HG03521 (cell line): ENCODE data around the gene RIMBP2.

Experiments
- ATAC-seq: cut with Tn5 transposase; IDR thresholded peaks from one replicate; pipeline ENCODE4 v1.9.1; 2021; ENCODE audit warnings: mild to moderate bottlenecking, moderate library complexity; ENCODE audit not compliant: unreplicated experiment

The RIMBP2 gene

DNA sequence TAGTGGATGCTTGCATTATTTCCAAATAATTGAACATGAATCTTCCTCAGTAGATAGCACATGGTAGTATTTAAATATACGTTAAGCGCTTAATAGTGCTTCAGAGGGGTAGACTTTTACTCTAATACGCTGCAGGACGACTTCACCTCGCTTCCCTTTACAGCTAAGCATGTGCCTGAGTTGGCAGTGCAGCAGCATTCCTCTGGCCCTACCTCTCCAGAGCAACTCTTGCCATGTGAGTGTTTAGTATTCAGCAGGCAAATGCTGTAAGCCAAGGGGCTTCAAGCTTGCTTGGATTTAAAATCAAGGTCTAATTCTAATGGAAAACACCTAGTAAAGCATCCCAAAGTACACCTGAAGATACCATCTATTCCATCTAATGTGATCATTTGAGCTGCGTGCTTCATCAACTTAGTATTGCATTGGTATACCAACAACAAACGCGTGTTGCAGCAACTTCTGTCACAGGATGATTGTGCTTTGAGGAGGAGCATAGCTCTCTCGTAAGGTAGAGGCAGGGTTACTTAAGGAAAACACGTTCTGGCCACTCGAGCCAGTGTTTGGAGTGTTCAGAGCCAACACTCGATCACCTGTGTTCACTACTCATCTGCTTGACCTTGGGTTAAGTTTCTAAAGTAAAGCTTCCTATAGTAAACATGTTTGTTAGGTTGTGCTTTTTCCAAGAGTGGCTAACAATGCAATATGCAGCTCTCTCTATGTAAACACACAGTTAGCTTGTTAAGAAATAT lies 317.8 kb downstream of the RIMBP2 start:
- ATAC-seq, result no peak

DNA sequence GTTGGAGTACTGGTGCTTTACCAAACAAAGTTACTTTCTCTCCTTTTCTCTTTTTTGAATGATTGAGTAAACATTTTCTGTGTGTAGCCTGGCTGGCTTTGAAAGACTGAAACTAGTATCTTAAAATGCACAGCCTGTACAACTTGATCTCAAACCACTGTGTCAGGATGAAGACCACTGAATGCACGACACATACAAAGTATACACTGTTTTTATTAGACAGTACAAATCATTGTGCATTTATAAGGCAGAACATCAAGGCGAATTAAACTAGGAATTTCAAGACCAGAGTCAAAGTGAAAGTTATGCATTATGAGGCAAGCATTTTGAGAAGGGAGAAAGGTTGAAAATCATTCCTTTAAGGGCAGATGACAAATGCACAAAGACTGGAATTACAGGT lies 319.4 kb downstream of the RIMBP2 start:
- no peak for ATAC-seq

DNA sequence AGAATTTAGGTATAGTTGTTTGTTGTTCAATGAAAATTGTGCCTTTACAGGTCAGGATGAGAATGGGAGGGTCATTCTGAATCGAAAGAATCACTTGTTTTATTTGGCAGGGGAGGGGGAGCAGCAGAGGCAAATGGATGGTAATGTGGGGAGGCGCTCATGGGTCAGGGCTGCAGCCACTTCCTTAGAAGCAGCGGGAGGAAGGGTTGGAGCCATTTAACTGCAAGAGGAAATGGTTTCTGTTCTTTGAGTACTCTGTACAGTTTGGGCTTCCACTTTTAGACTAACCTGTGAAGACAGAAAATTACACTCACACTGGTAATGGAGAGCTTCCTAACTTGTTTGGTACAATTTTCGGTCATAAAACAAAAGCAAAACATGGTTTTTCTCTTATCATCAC lies 321.2 kb downstream of the RIMBP2 start:
- no peak for ATAC-seq

DNA sequence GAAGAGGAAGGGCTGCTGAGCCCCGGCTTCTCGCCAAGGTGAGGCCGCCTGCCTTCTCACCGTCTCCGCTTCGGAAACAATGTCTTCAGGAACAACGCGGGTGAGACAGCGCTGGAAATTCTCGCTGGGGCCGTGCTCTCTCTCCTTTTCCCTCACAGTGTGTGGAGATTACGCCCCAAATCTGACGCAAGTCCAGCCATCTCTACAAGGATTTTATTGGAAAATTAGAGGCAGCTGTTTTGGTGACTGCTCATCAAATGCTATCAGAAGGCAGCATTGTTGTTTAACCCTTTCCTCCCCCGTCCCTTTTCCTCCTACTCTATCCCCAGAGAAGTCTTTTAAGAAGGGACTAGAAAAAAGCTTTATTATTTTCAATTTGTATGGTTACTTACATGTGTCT lies 324.9 kb downstream of the RIMBP2 start:
- no peak for ATAC-seq

DNA sequence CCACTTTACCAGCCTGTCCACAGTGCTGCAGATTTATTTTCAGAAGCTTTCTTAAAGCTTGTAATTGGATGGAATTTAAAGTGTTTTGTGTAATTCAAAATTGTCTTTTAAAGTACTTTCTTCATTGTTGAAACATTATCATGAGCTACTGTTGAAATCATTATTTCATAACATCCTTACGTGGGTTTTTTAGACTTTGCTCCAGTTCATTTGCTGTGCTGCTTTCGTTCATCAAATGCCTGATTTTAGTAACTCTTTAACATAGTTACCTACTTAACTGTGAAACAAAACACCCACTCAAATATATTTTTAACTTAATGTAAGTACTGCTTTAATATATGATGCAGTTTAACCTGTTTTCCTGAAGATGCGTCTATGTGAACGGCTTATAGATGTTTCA lies 330.9 kb downstream of the RIMBP2 start:
- ATAC-seq, result no peak

DNA sequence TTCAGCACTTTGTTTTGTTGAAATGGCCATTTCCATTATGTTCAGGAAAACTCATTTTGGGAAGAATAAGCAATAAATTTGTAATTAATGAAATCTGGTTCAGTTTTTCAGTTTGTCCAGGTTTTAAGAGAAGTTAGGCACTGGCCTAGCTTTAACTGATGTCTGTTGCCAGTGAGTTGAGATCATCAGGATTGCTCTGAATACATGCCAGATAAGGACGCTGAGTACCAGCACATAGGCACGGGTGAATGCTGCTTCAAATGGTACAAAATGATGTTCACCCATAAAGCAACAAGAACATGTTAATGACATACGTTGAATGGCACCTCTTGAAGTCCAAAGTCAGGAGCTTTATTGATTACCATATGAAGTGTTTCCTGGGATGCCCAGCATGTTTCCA lies 331.9 kb downstream of the RIMBP2 start:
- ATAC-seq, result no peak

DNA sequence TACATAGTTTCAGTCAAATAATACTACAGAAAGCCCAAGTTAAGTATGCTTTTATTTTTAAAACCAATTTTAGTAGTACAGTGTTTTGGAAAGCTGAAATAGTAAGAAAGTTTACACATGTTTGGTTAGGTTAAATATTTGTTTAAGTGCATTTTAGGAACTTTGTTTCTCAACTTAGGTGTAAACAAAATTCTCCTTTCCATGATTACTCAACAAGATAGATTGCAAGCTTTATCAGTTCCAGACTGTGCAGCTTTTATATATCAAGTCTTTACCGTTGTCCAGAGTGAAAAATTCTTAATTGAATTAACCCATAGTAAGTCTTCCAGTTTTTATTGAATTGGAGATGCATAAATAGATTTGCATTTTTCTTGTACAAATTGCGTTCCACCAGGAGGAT lies 333.3 kb downstream of the RIMBP2 start:
- no peak for ATAC-seq

DNA sequence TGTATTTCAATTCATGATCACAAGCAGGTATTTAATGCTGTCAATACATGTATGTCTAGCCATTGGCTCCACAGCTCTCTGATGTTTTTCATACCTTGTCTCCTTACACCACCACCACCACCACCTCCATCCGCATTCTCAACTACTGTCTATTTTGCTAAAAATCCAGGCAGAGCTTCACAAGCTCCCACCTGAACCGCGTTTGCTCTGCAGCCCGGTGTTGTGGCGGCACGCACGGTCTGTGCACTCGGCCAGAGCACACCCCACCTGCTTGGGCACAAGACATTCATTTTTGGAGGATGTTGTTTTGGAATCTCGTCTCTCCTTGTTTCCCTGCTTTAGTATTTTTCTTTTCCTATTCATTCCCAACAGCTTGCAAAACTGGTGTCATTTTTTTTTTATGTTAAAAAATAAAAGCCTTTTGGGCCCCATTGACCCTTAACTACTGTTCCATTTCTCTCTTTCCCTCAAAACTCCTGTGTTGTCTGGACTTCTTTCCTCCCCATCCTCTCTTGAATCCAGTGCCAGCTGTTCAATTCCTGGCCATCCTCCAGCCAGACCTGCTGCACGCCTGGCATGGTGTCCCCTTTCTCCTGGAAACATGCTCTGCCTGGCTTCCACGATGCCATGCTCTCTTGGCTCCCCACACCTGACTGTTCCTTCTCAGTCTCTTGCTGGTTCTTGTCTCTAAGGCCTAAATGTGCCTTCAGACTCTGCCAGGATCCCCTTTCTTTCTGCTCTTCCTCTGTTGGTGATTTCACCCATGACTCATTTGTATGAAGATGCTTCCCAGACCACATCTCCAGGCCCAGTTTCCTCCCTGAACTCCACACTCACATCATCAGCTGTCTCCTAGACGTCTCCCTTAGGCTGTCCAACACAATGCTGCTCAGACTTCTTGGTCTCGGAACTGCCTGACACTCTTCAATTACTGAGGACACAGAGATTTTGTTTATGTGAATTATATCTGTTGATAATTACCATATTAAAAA lies 340.5 kb downstream of the RIMBP2 start:
- ATAC-seq, result no peak

DNA sequence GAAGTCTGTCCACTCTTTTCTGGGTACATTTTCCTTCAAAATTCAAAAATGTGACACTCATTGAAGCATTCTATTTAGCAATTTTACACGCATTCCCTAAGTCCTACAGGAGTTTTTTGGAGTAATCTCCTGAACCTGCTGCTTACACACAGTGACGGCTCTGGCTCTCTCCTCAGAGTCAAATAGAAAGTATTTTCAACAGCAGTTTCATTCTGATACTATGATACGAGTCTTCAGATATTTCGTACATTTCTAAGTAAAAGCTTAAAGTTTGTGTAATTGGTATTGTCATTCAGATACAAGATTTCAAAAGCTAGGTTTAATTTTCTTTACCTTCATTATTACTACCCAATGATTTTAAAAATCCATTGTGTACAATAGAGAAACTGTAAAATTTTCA lies 342.0 kb downstream of the RIMBP2 start:
- no peak for ATAC-seq

DNA sequence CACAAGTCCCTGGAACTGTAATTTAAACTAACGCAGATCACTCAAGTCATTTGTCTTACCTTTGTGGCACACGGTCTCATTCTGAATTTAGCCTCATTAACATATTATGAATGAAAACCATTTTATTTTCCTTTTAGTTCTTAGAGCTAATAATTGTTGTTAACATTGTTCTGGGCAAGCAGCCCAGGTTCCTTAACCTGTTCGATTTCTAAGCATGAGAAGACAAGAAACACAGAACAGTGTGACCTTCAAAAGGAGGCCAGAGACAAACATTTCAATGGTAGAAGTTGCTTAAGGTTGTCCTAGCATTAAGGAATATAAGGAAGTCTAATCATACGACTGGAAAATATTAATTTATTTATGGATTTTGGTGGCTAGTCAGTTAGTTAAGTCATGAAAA lies 343.2 kb downstream of the RIMBP2 start:
- no peak for ATAC-seq

DNA sequence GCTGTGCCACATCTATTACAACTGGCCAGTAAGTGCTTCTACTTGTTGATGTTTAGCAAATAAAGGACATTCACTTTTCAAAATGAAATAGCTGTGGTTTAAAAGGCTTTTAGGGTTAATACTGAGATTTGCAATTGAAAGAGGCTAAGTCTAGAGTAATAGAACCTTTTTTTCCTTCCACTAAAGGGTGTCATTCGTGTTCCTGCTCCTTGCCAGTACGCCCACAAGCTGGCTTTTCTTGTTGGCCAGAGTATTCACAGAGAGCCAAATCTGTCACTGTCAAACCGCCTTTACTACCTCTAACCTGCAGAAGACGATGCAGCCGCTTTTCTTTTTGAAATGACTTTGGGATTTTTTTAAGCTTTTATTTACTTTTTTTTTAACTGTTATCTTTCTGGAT lies 344.8 kb downstream of the RIMBP2 start:
- ATAC-seq, result no peak

DNA sequence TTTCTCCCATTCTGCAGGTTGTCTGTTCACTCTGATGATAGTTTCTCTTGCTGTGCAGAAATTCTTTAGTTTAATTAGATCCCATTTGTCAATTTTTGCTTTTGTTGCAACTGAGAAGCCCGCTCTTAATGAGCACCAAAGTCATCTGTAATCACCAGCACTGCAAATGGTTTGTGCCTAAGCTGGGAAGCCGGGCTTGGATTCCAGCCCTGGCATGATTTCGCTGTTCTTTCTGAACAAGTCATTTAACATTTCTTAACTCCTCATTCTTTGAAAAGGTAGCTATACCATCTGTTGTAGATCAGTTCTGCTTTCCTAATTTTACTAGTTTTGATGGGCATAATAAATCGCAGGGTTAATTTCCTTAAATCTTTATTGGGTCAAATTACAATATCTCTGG lies 346.3 kb downstream of the RIMBP2 start:
- ATAC-seq, result no peak

DNA sequence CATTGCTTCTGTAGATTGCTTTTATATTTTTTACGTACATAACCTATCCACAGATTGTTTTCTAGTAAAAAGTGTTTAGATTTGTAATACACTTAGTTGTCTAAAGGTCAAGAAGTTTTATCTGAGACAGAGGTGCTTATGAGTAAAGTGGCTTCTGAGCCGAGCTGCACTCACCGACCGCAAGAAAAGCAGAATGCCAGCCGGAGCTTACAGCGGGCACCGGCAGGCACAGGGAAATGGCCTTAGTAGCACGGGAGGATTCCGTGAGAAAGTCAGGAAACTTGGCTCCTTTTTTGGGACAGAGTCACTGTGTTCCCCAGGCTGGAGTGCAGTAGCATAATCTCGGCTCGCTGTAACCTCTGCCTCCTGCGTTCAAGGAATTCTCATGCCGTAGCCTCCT lies 348.6 kb downstream of the RIMBP2 start:
- ATAC-seq, result no peak

DNA sequence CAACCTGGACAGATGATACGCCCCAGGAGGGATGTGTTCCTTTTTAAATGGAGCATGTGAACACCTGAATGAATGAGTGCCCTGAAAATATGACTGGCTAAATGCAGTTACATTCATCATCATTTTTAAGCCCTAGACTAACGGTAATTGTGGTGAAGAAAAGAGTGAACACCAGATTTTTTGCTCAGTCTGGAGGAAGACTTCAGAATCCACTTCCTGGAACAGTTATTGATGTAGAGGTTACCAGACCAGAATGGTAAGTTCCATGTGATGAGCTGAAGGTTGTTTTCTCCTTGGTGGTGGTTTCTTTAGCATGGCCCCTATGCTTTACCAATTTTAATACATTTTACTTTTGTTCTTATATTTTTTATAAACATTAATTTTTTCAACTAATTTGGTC lies 349.1 kb downstream of the RIMBP2 start:
- ATAC-seq, result no peak

DNA sequence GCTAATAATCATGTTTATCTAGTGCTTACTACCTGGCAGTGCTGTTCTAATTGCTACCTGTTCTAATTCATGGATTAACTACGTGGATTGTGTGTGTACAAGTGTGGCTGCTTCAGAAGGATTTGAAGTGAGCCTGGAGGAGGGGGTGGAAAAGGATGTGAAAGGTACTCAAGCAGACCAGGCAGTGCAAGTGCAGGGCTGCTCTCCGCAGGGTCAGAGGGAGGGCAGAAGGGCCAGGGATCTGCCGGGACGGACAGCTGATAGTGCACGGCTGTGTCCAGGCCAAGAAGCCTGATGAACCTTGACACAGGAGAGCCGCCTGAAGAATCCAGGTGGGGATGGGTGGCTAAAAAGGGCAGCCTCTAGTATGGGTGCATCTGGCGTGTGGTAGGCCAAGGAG lies 349.9 kb downstream of the RIMBP2 start:
- ATAC-seq, result no peak

DNA sequence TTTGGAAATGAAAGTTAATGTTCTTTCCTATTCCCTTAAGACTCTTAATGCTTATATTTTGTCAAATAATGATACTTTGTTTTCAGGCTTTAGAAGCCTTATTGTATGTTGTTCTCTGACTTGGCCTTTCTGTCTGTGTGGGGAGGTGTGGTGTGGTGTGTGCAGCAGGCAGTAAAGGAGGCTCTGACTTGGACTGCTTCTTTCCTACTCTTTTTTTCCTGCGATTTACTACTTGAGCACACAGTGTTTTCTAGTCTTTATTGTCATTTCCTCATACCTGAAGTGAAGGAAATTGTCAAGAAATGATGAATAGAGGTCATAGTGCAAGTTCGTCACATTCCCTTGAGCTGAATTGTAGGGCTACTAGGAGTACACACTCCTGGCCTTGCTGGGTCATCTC lies 351.5 kb downstream of the RIMBP2 start:
- no peak for ATAC-seq

DNA sequence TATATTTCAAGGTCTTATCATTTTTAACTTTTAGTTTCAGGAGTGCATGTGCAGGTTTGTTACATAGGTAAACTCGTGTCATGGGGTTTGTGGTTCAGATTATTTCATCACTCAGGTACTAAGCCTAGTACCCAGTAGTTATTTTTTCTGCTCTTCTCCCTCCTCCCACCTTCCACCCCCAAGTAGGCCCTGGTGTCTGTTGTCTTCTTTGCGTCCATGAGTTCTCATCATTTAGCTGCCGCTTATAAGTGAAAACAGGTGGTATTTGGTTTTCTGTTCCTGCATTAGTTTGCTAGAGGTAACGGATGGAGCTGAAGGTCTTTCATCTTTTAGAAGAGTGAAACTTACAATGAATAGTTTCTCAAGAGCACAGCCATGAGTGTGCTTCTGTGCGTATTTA lies 354.0 kb downstream of the RIMBP2 start:
- ATAC-seq, result no peak

DNA sequence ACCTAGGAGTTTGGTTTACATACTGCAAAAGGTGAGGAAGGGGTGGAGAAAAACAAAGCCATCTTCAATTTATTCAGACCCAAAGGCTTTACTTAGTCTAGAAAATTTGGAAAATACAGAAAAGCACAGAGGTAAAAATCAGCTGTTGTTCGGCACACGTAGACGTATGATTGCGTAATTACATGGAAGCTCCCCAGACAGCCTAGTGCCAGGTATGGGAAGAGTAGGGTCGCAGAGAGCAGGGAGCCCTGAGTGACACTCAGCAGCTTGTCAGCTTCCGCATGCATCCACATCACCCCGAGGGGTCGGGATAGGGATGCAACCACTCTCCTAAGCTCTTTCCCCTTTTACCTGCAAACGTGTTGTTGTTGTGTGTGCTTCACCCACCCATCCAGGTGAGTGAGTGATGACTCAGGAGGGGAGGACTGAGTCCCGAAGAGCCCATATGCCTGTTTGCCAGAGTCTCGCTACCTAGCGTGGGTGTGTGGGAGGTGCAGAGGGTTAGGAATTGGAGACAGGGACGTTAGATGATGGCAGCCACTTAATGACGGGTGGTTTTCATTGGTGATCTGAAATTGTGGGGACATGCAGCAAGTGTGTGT lies 358.3 kb downstream of the RIMBP2 start:
- no peak for ATAC-seq

DNA sequence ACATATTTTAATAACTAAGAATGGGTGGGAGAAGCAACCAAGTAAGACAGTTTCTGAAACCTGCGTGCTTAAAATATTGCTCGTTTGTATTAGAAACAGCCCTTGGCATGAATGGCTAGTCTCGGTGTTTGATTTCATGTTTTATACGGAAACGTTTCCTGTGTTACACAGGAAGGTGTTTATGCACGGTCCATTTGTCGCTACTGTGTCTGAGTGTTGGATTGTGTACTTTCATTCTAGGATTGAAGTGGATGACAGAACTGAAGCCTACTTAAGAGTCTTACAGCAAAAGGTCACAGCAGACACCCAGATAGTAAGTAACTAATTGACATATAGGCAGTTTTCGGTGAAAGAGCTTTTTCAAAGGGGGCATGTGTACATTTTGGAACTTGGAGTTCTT lies 358.9 kb downstream of the RIMBP2 start:
- no peak for ATAC-seq

DNA sequence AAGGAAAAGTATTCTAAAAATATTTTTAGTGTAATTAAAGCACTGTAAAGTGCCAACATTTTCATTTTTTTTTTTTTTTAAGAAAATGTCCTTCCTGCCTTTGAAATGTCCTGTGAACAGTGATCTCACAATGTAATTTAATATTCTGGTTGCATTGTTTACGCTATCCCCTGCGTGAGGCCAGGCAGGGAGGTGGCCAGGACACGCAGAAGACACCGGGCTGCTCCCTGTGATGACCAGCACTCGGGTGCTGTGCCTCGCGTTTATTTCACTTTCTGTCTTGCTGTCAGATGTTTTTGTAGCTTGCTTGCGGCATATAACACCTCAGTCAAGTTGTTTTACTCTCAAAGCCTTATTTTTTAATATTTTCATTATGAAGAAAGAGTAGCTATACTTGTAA lies 359.9 kb downstream of the RIMBP2 start:
- ATAC-seq, result no peak

DNA sequence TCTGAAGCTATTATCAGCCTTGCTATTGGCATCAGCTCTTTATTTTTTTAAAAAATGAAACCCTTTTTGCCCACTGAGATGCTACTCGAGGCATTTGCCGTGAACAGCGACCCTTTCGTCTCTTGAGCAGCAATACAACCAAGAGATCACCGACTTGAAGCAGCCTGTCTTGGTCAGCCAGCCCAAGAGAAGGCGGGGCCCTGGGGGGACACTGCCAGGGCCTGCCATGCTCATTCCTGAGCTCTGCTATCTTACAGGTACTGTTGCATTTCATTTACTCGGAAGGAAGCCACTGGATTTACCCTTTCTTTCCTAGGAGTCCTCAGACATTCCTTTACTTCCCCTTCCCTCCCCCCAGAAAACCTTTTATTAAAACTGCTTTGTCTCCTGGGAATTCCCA lies 361.7 kb downstream of the RIMBP2 start:
- no peak for ATAC-seq

DNA sequence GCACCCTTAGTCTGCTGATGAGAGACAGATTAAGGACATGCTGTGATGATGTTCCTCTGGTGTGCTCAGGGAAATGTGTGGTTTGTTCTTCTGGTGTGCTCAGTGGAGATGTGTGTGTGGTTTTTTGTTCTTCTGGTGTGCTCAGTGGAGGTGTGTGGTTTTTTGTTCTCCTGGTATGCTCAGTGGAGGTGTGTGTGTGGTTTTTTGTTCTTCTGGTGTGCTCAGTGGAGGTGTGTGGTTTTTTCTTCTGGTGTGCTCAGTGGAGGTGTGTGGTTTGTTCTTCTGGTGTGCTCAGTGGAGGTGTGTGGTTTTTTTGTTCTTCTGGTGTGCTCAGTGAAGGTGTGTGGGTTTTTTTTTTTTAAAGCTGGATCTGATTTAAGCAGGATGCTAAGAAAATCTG lies 363.0 kb downstream of the RIMBP2 start:
- no peak for ATAC-seq
